HL-60 (cell line): ENCODE measurements around the gene CCDC57.
A peak's percentile ranks its signal among the peaks of the same experiment; 100 is the strongest.

ENCODE experiments used
- POLR2AphosphoS5 ChIP-seq: IDR thresholded peaks from 2 replicates; pipeline ENCODE4 v1.6.1; 2012; ENCODE audit warnings: low read depth
- SPI1 ChIP-seq: IDR thresholded peaks from 2 replicates; pipeline ENCODE4 v1.6.1; 2012; ENCODE audit warnings: low read depth, mild to moderate bottlenecking, borderline replicate concordance
- TF ChIP-seq, protein P1 (sequence below): IDR thresholded peaks from one replicate; pipeline ENCODE4 v1.5.1; 2011; ENCODE audit warnings: low read length, control low read depth, inconsistent platforms; ENCODE audit not compliant: insufficient read depth
- TF ChIP-seq, protein P2 (sequence below): IDR thresholded peaks from 2 replicates; pipeline ENCODE4 v1.6.1; 2012; ENCODE audit warnings: low read depth; ENCODE audit not compliant: insufficient replicate concordance

GRCh38 chr17:82059272-82060000 is 153.2 kb downstream of the CCDC57 start:
- TF ChIP-seq POLR2AphosphoS5 = peak; percentile 39; the same call in 1 of the 2 replicates
- TF ChIP-seq, protein P1, sequence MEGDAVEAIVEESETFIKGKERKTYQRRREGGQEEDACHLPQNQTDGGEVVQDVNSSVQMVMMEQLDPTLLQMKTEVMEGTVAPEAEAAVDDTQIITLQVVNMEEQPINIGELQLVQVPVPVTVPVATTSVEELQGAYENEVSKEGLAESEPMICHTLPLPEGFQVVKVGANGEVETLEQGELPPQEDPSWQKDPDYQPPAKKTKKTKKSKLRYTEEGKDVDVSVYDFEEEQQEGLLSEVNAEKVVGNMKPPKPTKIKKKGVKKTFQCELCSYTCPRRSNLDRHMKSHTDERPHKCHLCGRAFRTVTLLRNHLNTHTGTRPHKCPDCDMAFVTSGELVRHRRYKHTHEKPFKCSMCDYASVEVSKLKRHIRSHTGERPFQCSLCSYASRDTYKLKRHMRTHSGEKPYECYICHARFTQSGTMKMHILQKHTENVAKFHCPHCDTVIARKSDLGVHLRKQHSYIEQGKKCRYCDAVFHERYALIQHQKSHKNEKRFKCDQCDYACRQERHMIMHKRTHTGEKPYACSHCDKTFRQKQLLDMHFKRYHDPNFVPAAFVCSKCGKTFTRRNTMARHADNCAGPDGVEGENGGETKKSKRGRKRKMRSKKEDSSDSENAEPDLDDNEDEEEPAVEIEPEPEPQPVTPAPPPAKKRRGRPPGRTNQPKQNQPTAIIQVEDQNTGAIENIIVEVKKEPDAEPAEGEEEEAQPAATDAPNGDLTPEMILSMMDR = no peak
- TF ChIP-seq SPI1 = no peak
- TF ChIP-seq, protein P2, sequence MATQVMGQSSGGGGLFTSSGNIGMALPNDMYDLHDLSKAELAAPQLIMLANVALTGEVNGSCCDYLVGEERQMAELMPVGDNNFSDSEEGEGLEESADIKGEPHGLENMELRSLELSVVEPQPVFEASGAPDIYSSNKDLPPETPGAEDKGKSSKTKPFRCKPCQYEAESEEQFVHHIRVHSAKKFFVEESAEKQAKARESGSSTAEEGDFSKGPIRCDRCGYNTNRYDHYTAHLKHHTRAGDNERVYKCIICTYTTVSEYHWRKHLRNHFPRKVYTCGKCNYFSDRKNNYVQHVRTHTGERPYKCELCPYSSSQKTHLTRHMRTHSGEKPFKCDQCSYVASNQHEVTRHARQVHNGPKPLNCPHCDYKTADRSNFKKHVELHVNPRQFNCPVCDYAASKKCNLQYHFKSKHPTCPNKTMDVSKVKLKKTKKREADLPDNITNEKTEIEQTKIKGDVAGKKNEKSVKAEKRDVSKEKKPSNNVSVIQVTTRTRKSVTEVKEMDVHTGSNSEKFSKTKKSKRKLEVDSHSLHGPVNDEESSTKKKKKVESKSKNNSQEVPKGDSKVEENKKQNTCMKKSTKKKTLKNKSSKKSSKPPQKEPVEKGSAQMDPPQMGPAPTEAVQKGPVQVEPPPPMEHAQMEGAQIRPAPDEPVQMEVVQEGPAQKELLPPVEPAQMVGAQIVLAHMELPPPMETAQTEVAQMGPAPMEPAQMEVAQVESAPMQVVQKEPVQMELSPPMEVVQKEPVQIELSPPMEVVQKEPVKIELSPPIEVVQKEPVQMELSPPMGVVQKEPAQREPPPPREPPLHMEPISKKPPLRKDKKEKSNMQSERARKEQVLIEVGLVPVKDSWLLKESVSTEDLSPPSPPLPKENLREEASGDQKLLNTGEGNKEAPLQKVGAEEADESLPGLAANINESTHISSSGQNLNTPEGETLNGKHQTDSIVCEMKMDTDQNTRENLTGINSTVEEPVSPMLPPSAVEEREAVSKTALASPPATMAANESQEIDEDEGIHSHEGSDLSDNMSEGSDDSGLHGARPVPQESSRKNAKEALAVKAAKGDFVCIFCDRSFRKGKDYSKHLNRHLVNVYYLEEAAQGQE = no peak
